Kasumi-1 (cell line): ENCODE data around the gene NRXN3.
A peak's percentile ranks its signal among the peaks of the same experiment; 100 is the strongest.

Experiments
- DNase-seq, 2 experiments: peaks; one replicate each; lab custom pipeline; 2025; lab: John Stamatoyannopoulos, UW

Gene NRXN3

GRCh38 chr14:79581912-79582576, 1411.9 kb downstream of the NRXN3 start:
- no peak for DNase-seq

DNA sequence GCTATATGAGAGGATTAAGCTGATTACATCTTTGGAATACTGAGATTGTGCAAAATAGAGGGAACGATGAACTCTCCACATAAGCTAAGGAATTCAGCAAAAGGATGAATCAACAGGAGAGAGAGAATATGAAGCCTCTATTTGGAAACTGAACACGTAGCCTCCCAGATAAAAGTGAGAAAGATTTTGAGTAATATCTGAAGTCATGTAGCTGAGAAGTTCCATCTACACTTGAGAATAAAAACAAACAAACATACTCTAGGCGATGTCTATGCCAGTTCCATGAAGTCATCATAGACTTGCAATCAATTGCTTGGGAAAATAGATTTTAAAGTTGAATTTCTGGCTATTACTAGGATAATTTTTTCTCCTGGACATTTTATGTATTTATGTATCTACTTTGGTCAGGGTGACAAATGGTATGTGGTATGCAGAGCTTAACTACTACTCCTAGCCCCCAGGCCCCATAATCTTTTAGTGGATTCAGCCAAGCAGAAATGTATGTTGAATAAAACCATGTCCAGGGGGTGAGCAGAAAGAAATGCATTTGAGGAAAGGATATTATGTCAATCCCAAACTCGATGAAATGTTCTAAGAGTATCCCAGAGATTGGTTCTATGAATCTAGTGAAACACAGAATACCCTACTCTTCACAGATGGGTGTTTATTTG, 1413.7 kb downstream of the NRXN3 start:
- no peak for DNase-seq

DNA sequence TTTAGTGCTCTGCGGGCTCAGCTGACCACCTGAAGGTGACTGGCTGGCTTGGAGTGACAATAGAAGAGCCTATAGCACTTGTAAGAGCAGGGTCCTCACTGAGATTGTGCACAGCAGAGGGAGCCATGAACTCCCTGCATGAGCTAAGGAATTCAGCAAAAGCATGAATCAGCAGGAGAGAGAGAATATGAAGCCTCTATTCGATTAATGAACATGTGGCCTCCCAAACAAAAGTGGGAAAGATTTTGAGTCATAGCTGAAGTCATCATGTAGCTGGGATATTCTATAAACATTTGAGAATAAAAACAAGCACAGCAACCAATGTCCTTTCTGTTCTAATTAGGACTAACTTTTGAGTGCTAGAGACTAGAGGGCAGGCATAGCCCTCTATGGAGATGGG, 1414.5 kb downstream of the NRXN3 start:
- no peak for DNase-seq

- DNase-seq, result no peak
These were observed 1415.7 kb downstream of the NRXN3 start for GRCh38 chr14:79585845-79586244.

DNA sequence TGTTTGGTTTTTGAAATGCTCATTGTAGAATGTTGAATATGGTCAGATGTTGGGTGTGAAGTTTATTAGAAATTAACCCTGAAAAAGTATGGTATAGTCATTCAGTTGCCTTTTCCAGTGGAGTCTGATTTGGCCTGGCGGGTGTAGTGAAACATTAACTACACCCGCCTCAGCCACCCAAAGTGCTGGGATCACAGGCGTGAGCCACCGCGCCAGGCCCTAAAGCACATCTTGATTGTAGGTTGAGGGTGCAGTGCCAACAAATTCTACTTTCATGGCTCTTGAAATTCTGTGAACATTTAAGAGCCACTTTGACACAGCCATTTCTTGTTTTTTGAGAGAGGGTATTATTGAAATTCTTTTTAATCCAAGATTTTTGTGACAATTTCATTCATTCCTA, 1416.2 kb downstream of the NRXN3 start:
- DNase-seq, result no peak

DNA sequence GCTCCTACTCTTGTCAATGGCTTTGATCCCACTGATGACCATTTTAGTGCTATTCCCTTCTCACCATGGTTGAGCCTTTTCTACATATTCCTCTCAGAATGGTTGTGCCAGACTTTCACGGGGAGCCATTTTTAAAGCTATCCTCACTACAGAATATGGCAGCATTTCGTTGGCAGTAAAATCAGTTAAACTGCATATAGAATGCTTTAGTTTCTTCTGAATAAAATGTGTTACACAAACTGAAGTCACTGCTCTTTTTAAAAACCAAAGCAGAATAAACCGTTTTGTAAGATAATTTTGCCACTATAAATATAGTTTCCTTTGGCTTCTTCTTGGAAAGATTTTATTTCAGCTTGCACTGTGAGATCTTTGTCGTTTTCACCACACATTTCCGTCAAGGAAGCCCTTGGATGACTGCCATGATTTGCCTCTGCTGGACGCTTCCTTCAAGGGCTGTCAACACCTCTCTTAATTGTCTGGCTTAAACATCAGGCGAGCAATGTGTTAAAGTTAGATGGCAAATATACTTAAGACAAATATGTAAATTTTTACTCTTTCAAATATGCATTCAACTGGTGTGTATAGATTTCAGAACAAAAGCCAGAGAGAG, 1416.9 kb downstream of the NRXN3 start:
- peak; percentile 77 to 82 for DNase-seq

DNA sequence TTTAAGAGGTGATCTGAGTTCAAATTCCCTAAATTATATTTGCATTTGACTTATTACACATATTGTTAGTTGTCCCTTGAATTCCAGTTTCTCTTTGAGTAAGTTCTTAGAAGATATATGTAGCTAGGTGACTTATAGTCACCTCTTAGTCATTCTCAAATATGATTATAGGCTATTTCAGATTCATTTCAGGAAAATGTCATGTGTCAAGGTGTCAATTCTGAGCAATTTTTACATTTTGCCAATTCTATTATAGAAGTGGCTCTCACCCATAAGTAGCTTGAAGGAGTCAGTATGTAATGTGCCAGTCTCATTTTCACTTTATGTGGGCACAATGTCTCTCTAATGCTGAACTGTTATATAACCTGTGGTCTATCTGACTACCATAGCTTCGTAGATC, 1417.7 kb downstream of the NRXN3 start:
- no peak for DNase-seq

GRCh38 chr14:79588398-79588797, 1418.2 kb downstream of the NRXN3 start:
- DNase-seq, result no peak

DNA sequence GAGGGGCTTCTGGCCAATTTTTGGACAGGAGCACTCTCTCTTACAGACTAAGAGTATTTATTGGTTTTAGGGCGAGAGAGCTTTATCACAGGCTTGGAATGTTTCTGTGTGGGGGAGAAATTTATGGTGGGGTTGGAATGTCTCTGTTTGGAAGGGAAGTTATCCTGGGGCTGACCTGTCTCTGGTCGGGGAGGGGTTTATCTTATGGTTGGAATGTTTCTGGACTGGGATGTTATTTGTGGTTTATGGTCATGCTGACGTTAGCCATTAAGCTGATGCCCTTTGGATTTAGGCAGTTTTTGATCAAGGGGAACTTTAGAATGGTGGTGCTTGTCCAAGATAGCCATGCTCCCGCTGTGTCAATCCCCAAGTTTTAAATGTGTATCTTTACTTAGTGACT, 1426.4 kb downstream of the NRXN3 start:
- DNase-seq, result no peak

- no peak for DNase-seq
These were observed 1427.4 kb downstream of the NRXN3 start for GRCh38 chr14:79597566-79597965.

- DNase-seq, result no peak
These were observed 1428.2 kb downstream of the NRXN3 start for GRCh38 chr14:79598339-79598738.

GRCh38 chr14:79599239-79599638, 1429.1 kb downstream of the NRXN3 start:
- no peak for DNase-seq

GRCh38 chr14:79600406-79600805, 1430.2 kb downstream of the NRXN3 start:
- DNase-seq, result no peak

DNA sequence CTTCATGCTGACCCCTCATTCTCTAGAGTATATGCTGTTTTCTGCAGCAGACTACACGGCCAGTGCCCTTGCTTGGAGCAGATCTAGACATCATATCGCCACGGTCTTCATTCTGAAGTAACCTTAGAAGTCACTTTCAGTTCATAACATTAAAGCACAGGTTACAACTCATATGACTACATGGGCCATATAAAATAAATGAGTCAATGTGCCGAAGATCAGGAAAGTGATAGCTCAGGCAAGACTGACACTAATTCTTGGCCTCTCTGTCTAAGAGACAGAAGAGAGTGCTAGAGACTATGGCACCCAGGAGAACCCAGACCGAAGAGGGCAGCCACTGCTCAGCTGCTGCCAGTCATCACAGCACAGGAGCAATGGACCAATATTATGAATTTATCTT, 1431.4 kb downstream of the NRXN3 start:
- no peak for DNase-seq

- DNase-seq, result no peak
These were observed 1431.9 kb downstream of the NRXN3 start for GRCh38 chr14:79602045-79602444.

DNA sequence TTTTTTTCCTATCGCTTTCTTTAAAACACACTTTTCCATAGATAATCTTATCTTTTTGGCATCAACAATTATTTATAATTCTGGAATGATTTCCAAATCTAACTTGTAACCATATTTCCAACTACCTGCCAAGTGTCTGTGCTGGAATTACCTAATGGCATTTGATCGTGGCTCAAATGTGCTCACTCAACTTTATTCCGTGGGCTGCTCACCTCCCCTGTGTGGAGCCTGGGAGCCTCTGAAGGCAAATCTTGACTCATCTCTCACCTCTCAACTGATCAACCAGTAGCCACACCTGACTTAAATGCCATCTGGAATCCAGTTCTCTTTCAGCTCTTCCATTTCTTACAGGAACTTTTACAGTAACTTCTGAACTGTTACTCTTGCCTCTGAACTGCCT, 1432.6 kb downstream of the NRXN3 start:
- no peak for DNase-seq

- no peak for DNase-seq
These were observed 1435.7 kb downstream of the NRXN3 start for GRCh38 chr14:79605849-79606248.

DNA sequence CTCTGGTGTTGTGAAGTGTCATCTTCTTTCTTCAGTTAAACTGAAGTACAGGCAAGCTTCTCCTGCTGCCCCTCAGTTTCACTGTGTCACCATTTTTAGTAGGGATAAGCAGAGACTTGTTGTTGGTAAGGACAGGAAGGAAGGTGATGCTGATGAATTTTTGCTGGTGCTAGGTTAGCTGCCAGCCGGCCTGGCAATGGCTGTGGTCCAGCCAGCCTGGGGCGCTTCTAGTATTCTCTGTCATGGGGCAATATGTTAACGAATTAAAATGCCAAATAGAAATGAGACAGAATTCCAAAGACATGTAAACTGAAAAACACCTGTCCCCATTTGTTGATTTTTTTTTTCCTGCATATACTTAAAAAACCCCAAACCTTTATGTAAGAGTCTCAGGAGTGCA, 1438.3 kb downstream of the NRXN3 start:
- no peak for DNase-seq

DNA sequence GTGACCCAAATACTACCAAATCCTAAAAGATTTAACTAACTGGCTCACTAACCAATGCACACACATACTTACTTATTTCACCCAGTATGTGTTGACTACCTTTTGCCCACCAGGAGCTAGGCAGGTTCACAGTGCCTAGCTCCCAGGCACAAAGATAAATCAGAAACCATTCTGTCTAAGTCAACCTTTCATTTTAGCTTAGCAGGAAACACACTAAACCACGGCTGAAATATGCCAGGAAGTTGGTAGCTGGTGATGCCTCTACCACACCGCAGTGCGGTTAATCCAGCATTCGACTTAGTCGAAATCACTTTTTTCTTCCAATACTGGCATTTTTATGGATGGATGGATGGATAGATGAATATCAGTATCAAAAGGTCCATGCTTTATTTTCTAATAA, 1443.5 kb downstream of the NRXN3 start:
- peak; percentile 27 to 51 for DNase-seq

GRCh38 chr14:79614448-79614847, 1444.3 kb downstream of the NRXN3 start:
- DNase-seq, result no peak

GRCh38 chr14:79627058-79627457, 1456.9 kb downstream of the NRXN3 start:
- no peak for DNase-seq

DNA sequence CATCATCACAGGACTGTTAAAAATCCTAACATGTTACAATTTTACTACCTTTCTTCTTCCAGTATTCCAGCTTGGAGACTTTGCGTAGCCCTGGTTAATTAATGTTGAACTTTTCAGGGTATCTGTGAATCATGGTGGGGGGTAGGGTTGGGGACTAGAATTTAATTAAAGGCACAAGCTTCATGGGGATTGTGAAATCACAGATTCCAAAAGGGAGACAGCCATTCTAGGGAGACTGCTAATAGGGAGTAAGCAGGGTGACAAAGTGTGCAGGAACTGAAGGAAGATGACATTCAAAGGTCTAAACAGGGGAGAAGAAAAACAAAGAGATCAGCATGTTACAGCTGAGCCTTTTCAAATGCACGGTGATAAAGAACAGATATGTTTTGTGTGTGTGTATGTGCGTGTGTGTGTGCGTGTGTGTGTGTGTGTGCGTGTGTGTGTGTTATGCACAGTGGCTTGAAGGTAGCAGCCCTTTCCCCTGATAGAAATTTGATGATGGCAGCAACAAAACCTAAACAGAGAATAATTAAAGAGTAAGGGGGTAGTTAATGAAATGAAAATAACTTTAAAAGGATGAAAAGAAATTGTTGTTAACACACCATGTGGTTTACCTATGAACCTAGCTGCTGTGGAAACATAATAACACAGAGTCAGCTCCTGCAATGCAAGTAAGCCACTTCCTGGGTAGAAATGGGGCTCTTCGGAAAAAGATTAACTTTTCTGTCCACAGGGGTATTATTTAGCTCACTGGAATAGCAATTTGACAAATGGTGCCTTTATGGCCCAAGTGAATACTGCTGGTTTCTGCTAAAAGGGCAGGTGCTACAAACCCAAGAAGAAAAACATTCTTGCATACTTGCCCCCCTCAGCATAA, 1459.5 kb downstream of the NRXN3 start:
- DNase-seq, result no peak
